Liver (tissue), 9 donors: ENCODE data around the gene PPM1A. TPM values are rescaled to one million over a fixed set of nuclear protein-coding genes. Genes with fewer than 3 reads are reported as not detected.

ENCODE experiments used
- DNase-seq: peaks from one replicate; pipeline ENCODE4 v3.0.0-alpha.2; 2017; ENCODE audit warnings: low spot score
- H3K27ac ChIP-seq, 2 donors: one replicate each; pipeline ENCODE4 v1.7.0; 2013; ENCODE audit warnings: inconsistent platforms in 2 of 2, low read length in 2 of 2, control low read depth in 1 of 2, low read depth in 1 of 2, mild to moderate bottlenecking in 1 of 2
- H3K27me3 ChIP-seq, 4 donors: one replicate each; pipeline versions ENCODE4 v1.6.1 to v1.7.0; 2013; ENCODE audit warnings: low read length in 3 of 4, inconsistent platforms in 1 of 4, mild to moderate bottlenecking in 1 of 4, moderate library complexity in 1 of 4; ENCODE audit not compliant: control insufficient read depth in 4 of 4, insufficient read depth in 4 of 4
- H3K36me3 ChIP-seq, 4 donors: one replicate each; pipeline versions ENCODE4 v1.6.1 to v1.7.0; 2013; ENCODE audit warnings: low read length in 3 of 4, mild to moderate bottlenecking in 3 of 4, low read depth in 1 of 4, moderate library complexity in 1 of 4; ENCODE audit not compliant: control insufficient read depth in 4 of 4, insufficient read depth in 3 of 4
- H3K4me1 ChIP-seq, 4 donors: one replicate each; pipeline versions ENCODE4 v1.6.1 to v1.7.0; 2013; ENCODE audit warnings: low read length in 3 of 4, mild to moderate bottlenecking in 3 of 4, moderate library complexity in 1 of 4; ENCODE audit not compliant: control insufficient read depth in 4 of 4, insufficient read depth in 4 of 4
- H3K4me3 ChIP-seq, 3 donors: one replicate each; pipeline versions ENCODE4 v1.6.1 to v1.7.0; 2013; ENCODE audit warnings: low read length in 3 of 3, control low read depth in 1 of 3, low read depth in 1 of 3, mild to moderate bottlenecking in 1 of 3
- H3K9ac ChIP-seq, 2 donors: one replicate each; pipeline ENCODE4 v1.7.0; 2013; ENCODE audit warnings: low read length in 2 of 2, mild to moderate bottlenecking in 2 of 2, moderate library complexity in 2 of 2, control low read depth in 1 of 2, low read depth in 1 of 2
- H3K9me3 ChIP-seq, 4 donors: one replicate each; pipeline versions ENCODE4 v1.6.1 to v1.7.0; 2013; ENCODE audit warnings: low read length in 3 of 4; ENCODE audit not compliant: control insufficient read depth in 4 of 4
- ATF3 ChIP-seq: IDR thresholded peaks from 2 replicates; pipeline ENCODE4 v1.6.1; 2016; ENCODE audit warnings: antibody characterized with exemption
- CTCF ChIP-seq: fragments of 150-350 bp; IDR thresholded peaks from 2 replicates; pipeline ENCODE4 v1.5.1; 2017; ENCODE audit warnings: improper control_type of control experiment, low read depth, low read length; ENCODE audit not compliant: missing input control
- EGR1 ChIP-seq, 2 donors: IDR thresholded peaks; 2 replicates each; pipeline ENCODE4 v1.6.1; 2016 to 2018; ENCODE audit warnings: antibody characterized with exemption in 2 of 2, low read depth in 2 of 2
- FOXA1 ChIP-seq: IDR thresholded peaks from 2 replicates; pipeline ENCODE4 v1.6.1; 2016; ENCODE audit warnings: antibody characterized with exemption
- FOXA2 ChIP-seq: IDR thresholded peaks from 2 replicates; pipeline ENCODE4 v1.6.1; 2016; ENCODE audit warnings: antibody characterized with exemption
- GABPA ChIP-seq, 2 donors: IDR thresholded peaks in 1 of 2; conservative IDR thresholded peaks in 1 of 2; 2 replicates each; pipeline ENCODE4 v1.6.1; 2016; ENCODE audit warnings: antibody characterized with exemption in 2 of 2, mild to moderate bottlenecking in 1 of 2, moderate library complexity in 1 of 2
- HNF4A ChIP-seq, 2 donors: conservative IDR thresholded peaks; 2 replicates each; pipeline ENCODE4 v1.6.1; 2016; ENCODE audit warnings: antibody characterized with exemption in 2 of 2, mild to moderate bottlenecking in 2 of 2
- HNF4G ChIP-seq: IDR thresholded peaks from 2 replicates; pipeline ENCODE4 v1.6.1; 2016; ENCODE audit warnings: antibody characterized with exemption
- JUND ChIP-seq, 2 donors: IDR thresholded peaks; 2 replicates each; pipeline ENCODE4 v1.6.1; 2016; ENCODE audit warnings: antibody characterized with exemption in 2 of 2
- MAX ChIP-seq: IDR thresholded peaks from 2 replicates; pipeline ENCODE4 v1.6.1; 2016; ENCODE audit warnings: antibody characterized with exemption
- NR2F2 ChIP-seq: IDR thresholded peaks from 2 replicates; pipeline ENCODE4 v1.6.1; 2016; ENCODE audit warnings: antibody characterized with exemption
- RAD21 ChIP-seq, 2 donors: IDR thresholded peaks; 2 replicates each; pipeline ENCODE4 v1.6.1; 2016; ENCODE audit warnings: antibody characterized with exemption in 2 of 2, mild to moderate bottlenecking in 2 of 2
- REST ChIP-seq: IDR thresholded peaks from 2 replicates; pipeline ENCODE4 v1.6.1; 2016; ENCODE audit warnings: antibody characterized with exemption, mild to moderate bottlenecking
- RXRA ChIP-seq, 2 donors: IDR thresholded peaks; 2 replicates each; pipeline ENCODE4 v1.6.1; 2017 to 2018; ENCODE audit warnings: antibody characterized with exemption in 2 of 2, mild to moderate bottlenecking in 1 of 2
- SP1 ChIP-seq: IDR thresholded peaks from 2 replicates; pipeline ENCODE4 v1.6.1; 2018; ENCODE audit warnings: antibody characterized with exemption, mild to moderate bottlenecking
- TAF1 ChIP-seq: conservative IDR thresholded peaks from 2 replicates; pipeline ENCODE4 v1.6.1; 2016; ENCODE audit warnings: antibody characterized with exemption, mild to moderate bottlenecking
- YY1 ChIP-seq: IDR thresholded peaks from 2 replicates; pipeline ENCODE4 v1.6.1; 2016; ENCODE audit warnings: antibody characterized with exemption, mild to moderate bottlenecking
- ZBTB33 ChIP-seq: IDR thresholded peaks from 2 replicates; pipeline ENCODE4 v1.6.1; 2016; ENCODE audit warnings: antibody characterized with exemption
- WGBS: extraction: QIAGEN DNeasy Blood & Tissue Kit; methylation state at CpG from one replicate; pipeline ENCODE4 v1.1.7; 2013; 5-methylcytosine and 5-hydroxymethylcytosine counted together
- polyA plus RNA-seq, 2 donors: library from polyadenylated mRNA; stranded (reverse) in 1 of 2; unstranded in 1 of 2; fragments of 200-250 nt in 1 of 2; fragments of >200 nt in 1 of 2; fragmentation: Nextera tagmentation in 1 of 2; extraction: Ambion mirVana in 1 of 2; gene quantifications; one replicate each; pipeline versions ENCODE4 v1.2.1 to v1.2.3, GENCODE V29; 2013 to 2015
- total RNA-seq, 2 donors: library from RNA; depleted of rRNA; stranded (reverse); fragments of >200 nt; gene quantifications; one replicate each; pipeline ENCODE4 v1.2.3, GENCODE V29; 2014
- donor health status: healthy.
- donor health status: healthy.
- donor health status: healthy.
- donor health status: healthy.
- donor health status: healthy.

The PPM1A gene
- total and polyA plus RNA-seq, 4 donors = 23.0 to 43.2 (median 29.5) TPM

GRCh38 chr14:60266021-60266937 lies 17.3 kb downstream of the PPM1A start:
- H3K9ac ChIP-seq = no peak overlapping the region
- no peaks in the 10 kb centered on the region for H3K9me3 ChIP-seq
- H3K36me3 ChIP-seq = no peaks in the 10 kb centered on the region
- no peaks in the 10 kb centered on the region for H3K27me3 ChIP-seq
- no peak overlapping the region for H3K27ac ChIP-seq
- H3K4me1 ChIP-seq = peaks cover under 1 to 3% (median under 1%) of the 10 kb centered on the region in 4 donors
- H3K4me3 ChIP-seq = no peak overlapping the region
- WGBS = 81% methylated on average over 1 of the region's 1 CpG
- no peak for DNase-seq
- peak; percentile 69 for TF ChIP-seq CTCF
- no peak for TF ChIP-seq HNF4A (conservative IDR thresholded peaks at IDR 0.05)
- no peak for TF ChIP-seq TAF1
- peak; percentile 85 to 86 for TF ChIP-seq RAD21 (IDR thresholded peaks at IDR 0.05)

GRCh38 chr14:60272177-60272576 lies 23.2 kb downstream of the PPM1A start:
- DNase-seq = no peak
- Histone ChIP-seq H3K27me3 (no peaks in the 10 kb centered on the region), H3K4me3 (no peak overlapping the region), H3K27ac (no peak overlapping the region), H3K9me3 (no peaks in the 10 kb centered on the region), H3K4me1 (peaks cover 7 to 21% (median 12%) of the 10 kb centered on the region in 4 donors), H3K9ac (no peak overlapping the region), H3K36me3 (no peaks in the 10 kb centered on the region)
- no peak for TF ChIP-seq SP1
- TF ChIP-seq CTCF = no peak
- no peak for TF ChIP-seq FOXA1
- TF ChIP-seq ATF3 = no peak
- TF ChIP-seq FOXA2 = no peak
- no peak for TF ChIP-seq HNF4G
- TF ChIP-seq REST = no peak
- TF ChIP-seq TAF1 = no peak
- TF ChIP-seq YY1 = no peak
- TF ChIP-seq RAD21 (IDR thresholded peaks at IDR 0.05) = no peak
- TF ChIP-seq JUND (IDR thresholded peaks at IDR 0.05) = no peak
- no peak for TF ChIP-seq MAX
- TF ChIP-seq EGR1 (IDR thresholded peaks at IDR 0.05; ENCODE audit: low read depth in 2 of 2) = no peak
- no peak for TF ChIP-seq RXRA (IDR thresholded peaks at IDR 0.05)
- no peak for TF ChIP-seq HNF4A (conservative IDR thresholded peaks at IDR 0.05)
- no peak for TF ChIP-seq GABPA (IDR thresholded peaks at IDR 0.05 in 1 of 2, conservative IDR thresholded peaks at IDR 0.05 in 1 of 2)
- no peak for TF ChIP-seq ZBTB33
- TF ChIP-seq NR2F2 = no peak
- WGBS = 100% methylated on average over 2 of the region's 2 CpGs
